Prostate gland (tissue), 2 donors: Measurements from ENCODE around the gene EIF5B. TPM values are rescaled to one million over a fixed set of nuclear protein-coding genes. Genes with fewer than 3 reads are reported as not detected.
A peak's percentile ranks its signal among the peaks of the same experiment; 100 is the strongest.

Source experiments
- DNase-seq: peaks from one replicate; pipeline ENCODE4 v3.0.0-alpha.2; 2019; ENCODE audit warnings: low spot score
- H3K27ac ChIP-seq, 2 donors: fragments of 200-600 bp; sonication (generic); 2 replicates each; pipeline ENCODE4 v1.5.1; 2017 to 2019
- H3K27me3 ChIP-seq: fragments of 200-600 bp; sonication (generic); replicated peaks from 2 replicates; pipeline ENCODE4 v1.5.1; 2019; ENCODE audit not compliant: insufficient read depth
- H3K36me3 ChIP-seq, 2 donors: fragments of 200-600 bp; sonication (generic); 1 replicate in 1 of 2; 2 replicates in 1 of 2; pipeline versions ENCODE4 v1.5.1 to v1.8.1; 2017 to 2019
- H3K4me1 ChIP-seq: fragments of 200-600 bp; sonication (generic); replicated peaks from 2 replicates; pipeline ENCODE4 v1.5.1; 2019
- H3K4me3 ChIP-seq, 2 donors: fragments of 200-600 bp; sonication (generic); 2 replicates each; pipeline ENCODE4 v1.5.1; 2017 to 2019
- H3K9me3 ChIP-seq: fragments of 200-600 bp; sonication (generic); 2 replicates; pipeline ENCODE4 v1.5.1; 2017
- CTCF ChIP-seq, 4 experiments: fragments of 200-600 bp in 2 of 4; fragments of 450-650 bp in 2 of 4; sonication (generic) in 2 of 4; IDR thresholded peaks; 1 replicate in 3 of 4; 2 replicates in 1 of 4; pipeline ENCODE4 v1.5.1; 2016 to 2019; ENCODE audit warnings: antibody characterized with exemption in 4 of 4, mild to moderate bottlenecking in 2 of 4, moderate library complexity in 2 of 4
- POLR2A ChIP-seq: fragments of 450-650 bp; IDR thresholded peaks from one replicate; pipeline ENCODE4 v1.6.1; 2016; ENCODE audit warnings: antibody characterized with exemption, mild to moderate bottlenecking
- POLR2AphosphoS5 ChIP-seq: sonication (generic); formaldehyde crosslinking; IDR thresholded peaks from one replicate; pipeline ENCODE4 v1.6.1; 2017; ENCODE audit warnings: antibody characterized with exemption
- WGBS: methylation state at CpG from one replicate; pipeline ENCODE4 v1.1.5; 2018; 5-methylcytosine and 5-hydroxymethylcytosine counted together
- intact Hi-C: fragments of 100-400 bp; cut with DNase I; formaldehyde crosslinking; loops from one replicate; pipeline ENCODE4 v1.14.2; 2022
- total RNA-seq, 2 donors: library from RNA; depleted of rRNA; stranded (reverse); fragments of >200 nt; gene quantifications; one replicate each; pipeline ENCODE4 v1.1.0, GENCODE V29; 2016

Gene EIF5B
- total RNA-seq, 2 donors from 2014 or later = 24.0 to 40.5 TPM

DNA sequence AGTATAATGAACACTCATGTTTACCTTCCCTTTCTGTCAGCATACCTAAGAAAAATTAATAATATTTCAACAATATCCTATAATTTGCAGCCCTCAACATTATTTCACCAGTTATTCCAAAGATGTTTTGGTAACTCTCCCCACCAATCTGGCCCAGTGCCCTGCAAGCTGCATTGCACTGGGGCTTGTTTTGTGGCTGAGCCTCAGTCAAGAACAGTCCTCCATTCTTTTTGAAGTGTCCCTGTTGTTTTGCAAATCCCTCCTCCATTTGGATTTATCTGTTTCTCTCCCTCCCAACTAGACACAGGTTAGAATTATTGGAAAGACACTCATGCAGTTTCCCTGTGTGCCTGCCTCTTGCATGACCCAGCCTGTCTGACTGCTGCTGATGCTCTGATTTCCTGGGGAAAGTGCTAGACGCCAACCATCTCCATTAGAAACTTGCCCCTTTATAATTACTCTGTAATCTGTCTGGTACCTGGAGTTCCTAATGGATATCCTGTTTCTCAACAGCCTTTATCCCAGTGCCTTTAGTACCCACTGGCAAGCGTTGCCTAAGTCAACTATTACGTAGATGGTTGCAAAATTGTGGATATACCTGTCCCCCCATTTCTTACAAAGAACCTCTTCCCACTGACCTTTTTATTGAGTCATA lies 60.2 kb downstream of the EIF5B start:
- Histone ChIP-seq H3K27me3 (no peaks in the 10 kb centered on the region), H3K9me3 (no peaks in the 10 kb centered on the region), H3K36me3 (peaks cover 0 to 5% of the 10 kb centered on the region in 2 donors), H3K4me3 (no peak overlapping the region), H3K27ac (peak overlapping the region in 1 of 2 donors; percentile 42), H3K4me1 (no peaks in the 10 kb centered on the region)
- intact Hi-C loops = no loop called here
- no peak for TF ChIP-seq POLR2A
- no peak for TF ChIP-seq POLR2AphosphoS5
- TF ChIP-seq CTCF (IDR thresholded peaks at IDR 0.05) = no peak
- 67% methylated on average over 3 of the region's 3 CpGs for WGBS
- no peak for DNase-seq

DNA sequence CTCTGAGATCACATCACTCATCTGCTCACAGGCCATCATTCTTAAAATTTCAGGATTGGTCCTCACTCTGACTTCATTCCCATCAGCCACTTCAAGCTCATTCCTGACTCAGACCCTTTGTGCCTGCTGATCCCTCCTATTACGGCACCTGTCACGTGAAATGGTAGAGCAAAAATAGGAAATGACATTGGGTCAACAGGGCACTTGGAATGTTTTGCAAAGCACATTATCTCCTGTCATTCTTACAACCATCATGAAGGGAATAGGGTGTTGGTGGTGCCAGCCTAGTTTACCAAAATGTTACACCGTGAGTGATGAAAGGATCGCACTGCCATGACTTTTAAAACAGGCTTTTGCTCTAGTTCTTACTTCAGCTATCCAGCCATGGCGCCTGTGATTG lies 61.1 kb downstream of the EIF5B start:
- no peak for DNase-seq
- Histone ChIP-seq H3K27ac (no peak overlapping the region), H3K4me1 (no peaks in the 10 kb centered on the region), H3K36me3 (peaks cover 0 to 5% of the 10 kb centered on the region in 2 donors), H3K4me3 (no peak overlapping the region), H3K9me3 (no peaks in the 10 kb centered on the region), H3K27me3 (no peaks in the 10 kb centered on the region)
- TF ChIP-seq POLR2AphosphoS5 = no peak
- no peak for TF ChIP-seq CTCF (IDR thresholded peaks at IDR 0.05)
- TF ChIP-seq POLR2A = no peak
- whole genome bisulfite sequencing = 93% methylated on average over 5 of the region's 5 CpGs
- intact Hi-C loops = no loop called here

DNA sequence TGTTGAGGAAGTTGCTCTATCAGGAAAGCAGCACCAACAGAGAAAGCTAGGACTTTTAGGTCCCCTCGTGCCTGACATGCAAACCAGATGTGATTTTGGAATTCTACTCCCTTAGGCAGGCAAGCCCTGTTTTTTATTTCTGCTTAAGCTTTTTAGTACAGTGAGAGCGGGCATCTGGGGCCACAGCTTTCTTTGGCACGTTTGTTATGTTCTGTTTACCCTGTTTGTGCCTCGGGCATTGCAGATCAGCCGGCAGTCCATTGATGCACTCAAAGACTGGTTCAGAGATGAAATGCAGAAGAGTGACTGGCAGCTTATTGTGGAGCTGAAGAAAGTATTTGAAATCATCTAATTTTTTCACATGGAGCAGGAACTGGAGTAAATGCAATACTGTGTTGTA lies 61.9 kb downstream of the EIF5B start:
- no peaks in the 10 kb centered on the region for H3K4me1 ChIP-seq
- no peaks in the 10 kb centered on the region for H3K27me3 ChIP-seq
- TF ChIP-seq POLR2AphosphoS5 (no peak), POLR2A (no peak), CTCF (IDR thresholded peaks at IDR 0.05) (no peak)
- WGBS = 49% methylated on average over 5 of the region's 5 CpGs
- no peaks in the 10 kb centered on the region for H3K9me3 ChIP-seq
- no peak overlapping the region for H3K27ac ChIP-seq
- H3K36me3 ChIP-seq = peaks cover 0 to 5% of the 10 kb centered on the region in 2 donors
- DNase-seq = peak; percentile 28
- intact Hi-C loops = no loop called here
- H3K4me3 ChIP-seq = no peak overlapping the region

DNA sequence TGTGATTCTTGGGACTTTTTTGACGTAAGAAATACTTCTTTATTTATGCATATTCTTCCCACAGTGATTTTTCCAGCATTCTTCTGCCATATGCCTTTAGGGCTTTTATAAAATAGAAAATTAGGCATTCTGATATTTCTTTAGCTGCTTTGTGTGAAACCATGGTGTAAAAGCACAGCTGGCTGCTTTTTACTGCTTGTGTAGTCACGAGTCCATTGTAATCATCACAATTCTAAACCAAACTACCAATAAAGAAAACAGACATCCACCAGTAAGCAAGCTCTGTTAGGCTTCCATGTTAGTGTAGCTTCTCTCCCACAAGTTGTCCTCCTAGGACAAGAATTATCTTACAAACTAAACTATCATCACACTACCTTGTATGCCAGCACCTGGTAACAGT lies 62.6 kb downstream of the EIF5B start:
- Histone ChIP-seq H3K36me3 (peaks cover 0 to 5% of the 10 kb centered on the region in 2 donors), H3K4me3 (no peak overlapping the region), H3K4me1 (no peaks in the 10 kb centered on the region), H3K9me3 (no peaks in the 10 kb centered on the region), H3K27ac (no peak overlapping the region), H3K27me3 (no peaks in the 10 kb centered on the region)
- DNase-seq = no peak
- intact Hi-C loops = no loop called here
- TF ChIP-seq POLR2A (no peak), CTCF (IDR thresholded peaks at IDR 0.05) (no peak), POLR2AphosphoS5 (no peak)
- WGBS = 64% methylated on average over 2 of the region's 2 CpGs

- no peaks in the 10 kb centered on the region for H3K4me1 ChIP-seq
- peaks cover 0 to 5% of the 10 kb centered on the region in 2 donors for H3K36me3 ChIP-seq
- H3K9me3 ChIP-seq = no peaks in the 10 kb centered on the region
- TF ChIP-seq POLR2AphosphoS5 (no peak), POLR2A (no peak), CTCF (IDR thresholded peaks at IDR 0.05) (no peak)
- H3K27ac ChIP-seq = no peak overlapping the region
- DNase-seq = no peak
- H3K27me3 ChIP-seq = no peaks in the 10 kb centered on the region
- WGBS = 88% methylated on average over 4 of the region's 4 CpGs
- intact Hi-C loops = no loop called here
- H3K4me3 ChIP-seq = no peak overlapping the region
Observed at GRCh38 chr2:99401841-99402240, 64.7 kb downstream of the EIF5B start.
